PC-3 (cell line): ENCODE results near the gene CRLF3. TPM values are rescaled to one million over a fixed set of nuclear protein-coding genes. Genes with fewer than 3 reads are reported as not detected.
A peak's percentile ranks its signal among the peaks of the same experiment; 100 is the strongest.

ENCODE experiments used
- ATAC-seq: fragments of 200-7000 bp; cut with Tn5 transposase; 2 replicates; pipeline ENCODE4 v1.9.1; 2020; ENCODE audit warnings: mild to moderate bottlenecking, moderate library complexity
- BruUV-seq: library from RNA; stranded (reverse); fragments of 400-500 nt; replicated peaks from 2 replicates; lab custom pipeline; 2021; lab: Mats Ljungman, UMichigan
- CTCF ChIA-PET: fragments of 300-600 bp; sonication (Branson Sonifier 250); formaldehyde crosslinking; loops from one replicate; lab custom pipeline; 2022; ENCODE audit warnings: antibody characterized with exemption; lab: Charles Lee
- POLR2A ChIA-PET: fragments of 300-600 bp; sonication (Branson Sonifier 250); formaldehyde crosslinking; loops from one replicate; lab custom pipeline; 2022; ENCODE audit warnings: antibody characterized with exemption; ENCODE audit not compliant: unreplicated experiment; lab: Charles Lee
- DNase-seq: peaks from one replicate; pipeline ENCODE4 v3.0.0-alpha.2; 2015
- H2AFZ ChIP-seq: fragments of 300-600 bp; sonication (generic); 2 replicates; pipeline ENCODE4 v1.6.0; 2016; ENCODE audit warnings: antibody characterized with exemption, low read length
- H3F3A ChIP-seq: fragments of 300-600 bp; sonication (generic); one replicate; pipeline ENCODE4 v1.6.0; 2017; ENCODE audit warnings: antibody characterized with exemption, low read length, control low read depth, mild to moderate bottlenecking; ENCODE audit not compliant: unreplicated experiment
- H3K27ac ChIP-seq: fragments of 300-600 bp; sonication (generic); 2 replicates; pipeline ENCODE4 v1.5.1; 2016; ENCODE audit warnings: mild to moderate bottlenecking, low read length
- H3K27me3 ChIP-seq: fragments of 300-600 bp; sonication (generic); 2 replicates; pipeline ENCODE4 v1.6.1; 2016; ENCODE audit warnings: low read length, mixed read lengths
- H3K36me3 ChIP-seq: fragments of 300-600 bp; sonication (generic); 2 replicates; pipeline ENCODE4 v1.6.1; 2016; ENCODE audit warnings: low read depth, mixed run types, low read length, mixed read lengths
- H3K4me1 ChIP-seq: fragments of 300-600 bp; sonication (generic); 2 replicates; pipeline ENCODE4 v1.5.1; 2016; ENCODE audit warnings: low read length; ENCODE audit not compliant: insufficient read depth
- H3K4me2 ChIP-seq: fragments of 300-600 bp; sonication (generic); 2 replicates; pipeline ENCODE4 v1.6.0; 2016; ENCODE audit warnings: low read length
- H3K4me3 ChIP-seq: fragments of 300-600 bp; sonication (generic); 2 replicates; pipeline ENCODE4 v1.5.1; 2016; ENCODE audit warnings: mild to moderate bottlenecking, low read length, mixed read lengths
- H3K79me2 ChIP-seq: fragments of 300-600 bp; sonication (generic); 2 replicates; pipeline ENCODE4 v1.6.1; 2017; ENCODE audit warnings: low read length, mixed read lengths
- H3K9ac ChIP-seq: fragments of 300-600 bp; sonication (generic); 2 replicates; pipeline ENCODE4 v1.6.0; 2016; ENCODE audit warnings: mild to moderate bottlenecking, low read length
- H3K9me2 ChIP-seq: fragments of 300-600 bp; sonication (generic); replicated peaks from 2 replicates; pipeline ENCODE4 v1.6.1; 2016; ENCODE audit warnings: mixed run types, low read length, mixed read lengths
- H3K9me3 ChIP-seq: fragments of 300-600 bp; sonication (generic); 2 replicates; pipeline ENCODE4 v1.6.1; 2016; ENCODE audit warnings: low read length, mixed read lengths
- H4K20me1 ChIP-seq: fragments of 300-600 bp; sonication (generic); 2 replicates; pipeline ENCODE4 v1.6.1; 2016; ENCODE audit warnings: low read length, mixed read lengths
- EZH2 ChIP-seq: fragments of 300-600 bp; sonication (generic); IDR thresholded peaks from one replicate; pipeline ENCODE4 v1.6.1; 2017; ENCODE audit warnings: antibody characterized with exemption, mild to moderate bottlenecking, low read length; ENCODE audit not compliant: unreplicated experiment
- EZH2phosphoT487 ChIP-seq: fragments of 300-600 bp; sonication (generic); IDR thresholded peaks from 2 replicates; pipeline ENCODE4 v1.6.1; 2018; ENCODE audit warnings: mild to moderate bottlenecking, antibody characterized with exemption, low read length, borderline replicate concordance
- intact Hi-C: fragments of 100-400 bp; cut with micrococcal nuclease; formaldehyde crosslinking; loops from 2 replicates; pipeline ENCODE4 v1.9.0; 2023
- total RNA-seq: library from RNA; depleted of rRNA; stranded (reverse); fragments of >200 nt; gene quantifications from 2 replicates; pipeline ENCODE4 v1.2.3, GENCODE V29; 2014
- TF ChIP-seq, protein P1 (sequence below): fragments of 300-600 bp; sonication (generic); conservative IDR thresholded peaks from 2 replicates; pipeline ENCODE4 v1.5.1; 2017; ENCODE audit warnings: antibody characterized with exemption, low read depth, mild to moderate bottlenecking, low read length

CRLF3 gene
- total RNA-seq, 1 experiment from 2014 or later = 9.8 TPM

DNA sequence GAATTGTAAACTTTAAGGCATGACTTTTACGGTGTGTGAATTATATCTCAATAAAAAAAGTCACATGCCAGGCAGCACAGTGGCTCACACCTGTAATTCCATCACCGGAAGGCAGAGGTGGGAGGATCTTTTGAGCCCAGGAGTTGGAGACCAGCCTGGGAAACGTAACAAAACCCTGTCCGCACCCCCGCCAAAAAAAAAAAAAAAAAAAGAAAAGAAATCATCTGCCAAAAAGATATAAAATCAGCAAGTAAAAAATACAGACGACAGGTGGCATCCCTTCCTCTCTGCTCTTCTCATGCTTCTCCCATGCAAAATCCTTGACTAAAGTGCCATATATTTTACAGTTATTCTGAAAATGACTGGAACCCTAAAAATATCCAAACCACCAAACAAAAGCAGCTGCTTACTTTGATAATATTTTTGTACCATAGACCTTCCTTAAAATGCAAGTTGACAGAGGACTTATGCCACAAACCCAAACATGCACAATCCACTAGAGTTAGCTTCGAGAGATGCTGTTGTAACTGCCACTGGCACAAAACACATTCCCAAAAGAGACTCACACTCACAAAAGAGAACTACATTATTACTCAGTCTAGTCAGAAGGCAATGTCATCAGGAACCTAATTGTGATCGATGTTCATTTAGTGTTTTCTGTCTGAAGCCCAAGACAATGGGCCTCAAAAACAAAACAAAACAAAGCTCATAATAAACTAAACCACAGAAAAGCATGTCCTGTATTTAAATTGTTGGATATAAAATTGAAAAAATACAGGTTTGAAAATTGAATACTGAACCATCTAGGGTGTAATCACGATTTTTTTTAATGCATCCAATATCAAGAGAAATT, 2.4 kb downstream of the CRLF3 start:
- H3K9ac ChIP-seq = no peak overlapping the region
- no peaks in the 10 kb centered on the region for H3F3A ChIP-seq
- DNase-seq (no peak), ATAC-seq (no peak)
- H3K36me3 ChIP-seq = no peaks in the 10 kb centered on the region; the same call in 1 of the 2 replicates
- ChIA-PET CTCF (no interaction called here), POLR2A (no interaction called here)
- no peak overlapping the region for H3K27ac ChIP-seq
- no peak for TF ChIP-seq EZH2
- TF ChIP-seq EZH2phosphoT487 = no peak
- TF ChIP-seq, protein P1, sequence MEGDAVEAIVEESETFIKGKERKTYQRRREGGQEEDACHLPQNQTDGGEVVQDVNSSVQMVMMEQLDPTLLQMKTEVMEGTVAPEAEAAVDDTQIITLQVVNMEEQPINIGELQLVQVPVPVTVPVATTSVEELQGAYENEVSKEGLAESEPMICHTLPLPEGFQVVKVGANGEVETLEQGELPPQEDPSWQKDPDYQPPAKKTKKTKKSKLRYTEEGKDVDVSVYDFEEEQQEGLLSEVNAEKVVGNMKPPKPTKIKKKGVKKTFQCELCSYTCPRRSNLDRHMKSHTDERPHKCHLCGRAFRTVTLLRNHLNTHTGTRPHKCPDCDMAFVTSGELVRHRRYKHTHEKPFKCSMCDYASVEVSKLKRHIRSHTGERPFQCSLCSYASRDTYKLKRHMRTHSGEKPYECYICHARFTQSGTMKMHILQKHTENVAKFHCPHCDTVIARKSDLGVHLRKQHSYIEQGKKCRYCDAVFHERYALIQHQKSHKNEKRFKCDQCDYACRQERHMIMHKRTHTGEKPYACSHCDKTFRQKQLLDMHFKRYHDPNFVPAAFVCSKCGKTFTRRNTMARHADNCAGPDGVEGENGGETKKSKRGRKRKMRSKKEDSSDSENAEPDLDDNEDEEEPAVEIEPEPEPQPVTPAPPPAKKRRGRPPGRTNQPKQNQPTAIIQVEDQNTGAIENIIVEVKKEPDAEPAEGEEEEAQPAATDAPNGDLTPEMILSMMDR = no peak
- H3K9me3 ChIP-seq = no peaks in the 10 kb centered on the region
- no peaks in the 10 kb centered on the region for H3K9me2 ChIP-seq
- intact Hi-C loops = no loop called here
- H3K4me2 ChIP-seq = peak overlapping the region; percentile 30
- TSS peak; percentile 10 for BruUV-seq
- H4K20me1 ChIP-seq = peaks cover 3% of the 10 kb centered on the region; the same call in 1 of the 2 replicates
- H3K4me3 ChIP-seq = 0 out of 2 replicates have a peak overlapping the region, but pooled peaks have one; percentile 3
- H2AFZ ChIP-seq = no peak overlapping the region
- H3K27me3 ChIP-seq = no peaks in the 10 kb centered on the region
- peaks cover 54% of the 10 kb centered on the region for H3K79me2 ChIP-seq
- H3K4me1 ChIP-seq = peaks cover 8% of the 10 kb centered on the region; the same call in 1 of the 2 replicates

DNA sequence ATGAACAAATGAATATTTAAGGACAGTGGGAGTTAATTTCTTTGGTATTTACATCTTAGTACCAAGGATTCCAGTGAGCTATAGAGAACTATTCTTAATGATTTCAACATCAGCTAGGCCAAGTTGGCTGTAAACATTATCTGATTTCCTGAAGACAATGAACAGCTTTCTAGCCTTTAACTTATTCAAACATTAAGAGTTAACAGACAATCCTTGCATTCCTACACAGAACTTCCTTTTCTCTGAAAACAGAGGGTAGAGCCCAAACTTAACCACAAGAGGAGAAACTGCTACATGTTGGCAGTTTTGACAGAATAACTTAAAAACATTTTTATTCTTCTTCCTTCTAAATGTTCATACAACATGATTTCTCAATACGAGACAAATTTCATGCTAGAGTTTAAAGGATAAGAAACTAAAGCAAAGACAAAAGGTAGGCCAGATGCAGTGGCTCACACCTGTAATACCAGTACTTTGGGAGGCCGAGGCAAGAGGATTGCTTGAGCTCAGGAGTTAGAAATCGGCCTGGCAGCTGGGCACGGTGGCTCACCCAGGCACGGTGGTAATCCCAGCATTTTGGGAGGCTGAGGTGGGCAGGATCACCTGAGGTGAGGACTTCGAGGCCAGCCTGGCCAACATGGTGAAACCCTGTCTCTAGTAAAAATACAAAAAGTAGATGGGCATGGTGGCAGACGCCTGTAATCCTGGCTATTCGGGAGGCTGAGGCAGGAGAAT, 4.4 kb downstream of the CRLF3 start:
- CTCF ChIA-PET = no interaction called here
- Histone ChIP-seq H3K4me1 (peaks cover 13% of the 10 kb centered on the region; the same call in 1 of the 2 replicates), H2AFZ (no peak overlapping the region), H3K4me3 (no peak overlapping the region), H3K27ac (no peak overlapping the region), H3K9ac (no peak overlapping the region), H3K36me3 (no peaks in the 10 kb centered on the region), H3K79me2 (peaks cover 54% of the 10 kb centered on the region), H3F3A (no peaks in the 10 kb centered on the region), H3K9me2 (no peaks in the 10 kb centered on the region), H3K27me3 (no peaks in the 10 kb centered on the region), H3K9me3 (no peaks in the 10 kb centered on the region), H4K20me1 (peaks cover 7% of the 10 kb centered on the region; the same call in 1 of the 2 replicates), H3K4me2 (no peak overlapping the region)
- no peak for ATAC-seq
- DNase-seq = no peak
- POLR2A ChIA-PET = no interaction called here
- no TSS peak for BruUV-seq
- TF ChIP-seq, protein P1 = no peak
- TF ChIP-seq EZH2 (no peak), EZH2phosphoT487 (no peak)
- intact Hi-C loops = no loop called here
